Measurements from ENCODE around the gene GORASP1.

DNA sequence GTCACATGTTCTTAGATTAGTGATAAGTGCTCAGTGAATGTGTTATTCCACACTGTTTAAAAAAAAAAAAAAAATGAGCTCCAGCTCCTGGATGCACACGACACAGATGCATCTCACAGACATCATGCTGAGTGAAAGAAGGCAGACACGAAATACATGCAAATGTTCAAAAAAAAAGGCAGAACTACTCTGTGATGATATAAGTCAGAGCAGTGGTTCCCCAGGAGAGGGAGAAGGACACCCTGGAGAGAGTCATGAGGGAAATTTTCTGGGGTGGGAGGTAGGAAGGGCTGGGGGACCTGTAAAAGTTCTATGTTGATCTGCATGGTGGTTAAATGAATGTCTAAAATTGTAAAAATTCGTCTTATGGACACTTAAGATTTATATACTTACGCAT is 41.6 kb upstream of the GORASP1 start:
- TF ChIP-seq, protein P1, sequence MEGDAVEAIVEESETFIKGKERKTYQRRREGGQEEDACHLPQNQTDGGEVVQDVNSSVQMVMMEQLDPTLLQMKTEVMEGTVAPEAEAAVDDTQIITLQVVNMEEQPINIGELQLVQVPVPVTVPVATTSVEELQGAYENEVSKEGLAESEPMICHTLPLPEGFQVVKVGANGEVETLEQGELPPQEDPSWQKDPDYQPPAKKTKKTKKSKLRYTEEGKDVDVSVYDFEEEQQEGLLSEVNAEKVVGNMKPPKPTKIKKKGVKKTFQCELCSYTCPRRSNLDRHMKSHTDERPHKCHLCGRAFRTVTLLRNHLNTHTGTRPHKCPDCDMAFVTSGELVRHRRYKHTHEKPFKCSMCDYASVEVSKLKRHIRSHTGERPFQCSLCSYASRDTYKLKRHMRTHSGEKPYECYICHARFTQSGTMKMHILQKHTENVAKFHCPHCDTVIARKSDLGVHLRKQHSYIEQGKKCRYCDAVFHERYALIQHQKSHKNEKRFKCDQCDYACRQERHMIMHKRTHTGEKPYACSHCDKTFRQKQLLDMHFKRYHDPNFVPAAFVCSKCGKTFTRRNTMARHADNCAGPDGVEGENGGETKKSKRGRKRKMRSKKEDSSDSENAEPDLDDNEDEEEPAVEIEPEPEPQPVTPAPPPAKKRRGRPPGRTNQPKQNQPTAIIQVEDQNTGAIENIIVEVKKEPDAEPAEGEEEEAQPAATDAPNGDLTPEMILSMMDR (conservative IDR thresholded peaks at IDR 0.05) = no peak
- TF ChIP-seq ZFX (IDR thresholded peaks at IDR 0.05) = no peak

Data from C4-2B (cell line).